Measurements from ENCODE around the gene TRIM16. TPM values are rescaled to one million over a fixed set of nuclear protein-coding genes. Genes with fewer than 3 reads are reported as not detected.

Gene TRIM16
- total and polyA plus RNA-seq, 2 of the 8 experiments (the other 6 are each of a cell fraction or from before 2014, with no cell fraction given) = 15.2 to 29.1 TPM

DNA sequence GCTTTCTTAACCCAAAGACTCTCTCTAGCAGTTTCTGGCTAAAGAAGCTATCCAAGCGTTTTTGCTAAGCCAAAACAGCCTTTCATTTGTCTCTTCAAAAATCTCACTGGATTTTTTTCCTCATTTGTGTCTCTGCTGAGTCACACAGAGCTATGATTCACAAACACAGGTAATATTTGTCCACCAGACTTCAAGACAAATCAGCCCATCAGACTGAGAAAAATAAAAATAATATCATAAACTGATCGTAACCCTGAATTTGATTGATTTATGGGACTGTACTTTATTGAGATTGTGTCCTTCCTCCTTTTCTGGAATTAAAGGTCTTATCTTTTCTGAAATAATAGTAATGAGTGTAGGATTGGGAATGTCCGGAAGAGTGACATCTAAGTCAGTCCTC, 25.8 kb downstream of the TRIM16 start (continued):
- TF ChIP-seq, protein P1, sequence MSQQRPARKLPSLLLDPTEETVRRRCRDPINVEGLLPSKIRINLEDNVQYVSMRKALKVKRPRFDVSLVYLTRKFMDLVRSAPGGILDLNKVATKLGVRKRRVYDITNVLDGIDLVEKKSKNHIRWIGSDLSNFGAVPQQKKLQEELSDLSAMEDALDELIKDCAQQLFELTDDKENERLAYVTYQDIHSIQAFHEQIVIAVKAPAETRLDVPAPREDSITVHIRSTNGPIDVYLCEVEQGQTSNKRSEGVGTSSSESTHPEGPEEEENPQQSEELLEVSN (IDR thresholded peaks at IDR 0.05) = no peak
- no peak for TF ChIP-seq EP300 (IDR thresholded peaks at IDR 0.05; ENCODE audit: borderline replicate concordance in 1 of 2, low read depth in 2 of 2, low read length in 2 of 2)

Measured in H1 (cell line).